ENCODE data around the gene AQP12B. TPM values are rescaled to one million over a fixed set of nuclear protein-coding genes. Genes with fewer than 3 reads are reported as not detected.

Gene AQP12B
- total RNA-seq, 2 experiments from 2014 or later, result not detected

DNA sequence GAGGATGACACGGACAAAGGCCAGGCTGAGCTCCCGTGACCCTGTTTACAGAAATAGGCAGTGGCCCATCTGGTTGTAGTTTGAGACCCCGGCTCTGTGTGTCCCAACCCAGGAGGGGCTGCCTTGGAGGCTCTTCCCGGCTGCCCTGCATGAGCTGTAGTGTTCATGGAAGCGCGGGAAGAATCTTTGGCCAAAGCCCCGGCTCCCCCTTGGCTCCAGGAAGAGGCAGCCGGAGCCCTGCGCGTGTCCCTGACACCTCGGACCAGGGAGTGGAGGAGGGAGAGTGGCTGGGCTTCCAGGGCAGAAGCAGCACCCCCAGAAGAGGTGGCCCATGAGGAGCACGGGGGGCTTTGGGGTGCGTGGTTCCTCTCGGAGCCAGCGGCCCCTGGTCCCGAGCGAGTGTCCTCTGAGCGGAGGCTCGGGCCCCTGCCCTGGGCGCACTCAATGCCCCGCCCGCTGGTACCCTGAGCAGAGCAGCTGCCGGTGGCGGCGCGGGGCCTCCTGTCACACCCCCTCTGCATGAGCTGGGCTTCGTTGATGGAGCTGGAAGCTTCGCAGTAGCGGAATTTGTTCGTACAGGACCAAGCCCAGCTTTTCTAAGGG, 35.7 kb downstream of the AQP12B start:
- Mint-ChIP-seq H3K27me3 (peaks cover 23% of the 10 kb centered on the region), H3K4me3 (no peak overlapping the region), H3K36me3 (ENCODE audit: low read depth) (no peaks in the 10 kb centered on the region), H3K4me1 (ENCODE audit: low read depth) (no peaks in the 10 kb centered on the region), H3K27ac (no peak overlapping the region), H3K9me3 (no peaks in the 10 kb centered on the region)
- intact Hi-C loops (cut with DNase I, micrococcal nuclease), result no loop called here
- Histone ChIP-seq H3K4me3 (ENCODE audit: low read length) (no peak overlapping the region), H3K9me3 (ENCODE audit: control insufficient read depth in 1 of 2, insufficient read depth in 1 of 2, low read length in 2 of 2) (no peaks in the 10 kb centered on the region), H3K27me3 (ENCODE audit: control insufficient read depth in 1 of 2, insufficient read depth in 2 of 2, low read length in 2 of 2) (peaks cover 0 to 12% of the 10 kb centered on the region in 2 experiments), H3K4me1 (ENCODE audit: insufficient read depth, low read length) (peaks cover 16% of the 10 kb centered on the region), H3K36me3 (ENCODE audit: insufficient read depth, low read length) (no peaks in the 10 kb centered on the region), H3K27ac (ENCODE audit: low read depth in 1 of 2, low read length in 2 of 2) (no peak overlapping the region)
- DNase-seq (peak in 1 of 14 experiments; percentile 11), ATAC-seq (ENCODE audit: poor library complexity) (no peak)
- ChIA-PET CTCF (interaction anchor here (1.1 kb wide), 1 partner anchor 11 kb away, joined by 3 read pairs; no protein-coding TSS in a partner anchor), POLR2A (no interaction called here)
- TF ChIP-seq, protein P1, sequence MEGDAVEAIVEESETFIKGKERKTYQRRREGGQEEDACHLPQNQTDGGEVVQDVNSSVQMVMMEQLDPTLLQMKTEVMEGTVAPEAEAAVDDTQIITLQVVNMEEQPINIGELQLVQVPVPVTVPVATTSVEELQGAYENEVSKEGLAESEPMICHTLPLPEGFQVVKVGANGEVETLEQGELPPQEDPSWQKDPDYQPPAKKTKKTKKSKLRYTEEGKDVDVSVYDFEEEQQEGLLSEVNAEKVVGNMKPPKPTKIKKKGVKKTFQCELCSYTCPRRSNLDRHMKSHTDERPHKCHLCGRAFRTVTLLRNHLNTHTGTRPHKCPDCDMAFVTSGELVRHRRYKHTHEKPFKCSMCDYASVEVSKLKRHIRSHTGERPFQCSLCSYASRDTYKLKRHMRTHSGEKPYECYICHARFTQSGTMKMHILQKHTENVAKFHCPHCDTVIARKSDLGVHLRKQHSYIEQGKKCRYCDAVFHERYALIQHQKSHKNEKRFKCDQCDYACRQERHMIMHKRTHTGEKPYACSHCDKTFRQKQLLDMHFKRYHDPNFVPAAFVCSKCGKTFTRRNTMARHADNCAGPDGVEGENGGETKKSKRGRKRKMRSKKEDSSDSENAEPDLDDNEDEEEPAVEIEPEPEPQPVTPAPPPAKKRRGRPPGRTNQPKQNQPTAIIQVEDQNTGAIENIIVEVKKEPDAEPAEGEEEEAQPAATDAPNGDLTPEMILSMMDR (IDR thresholded peaks at IDR 0.05), result no peak

DNA sequence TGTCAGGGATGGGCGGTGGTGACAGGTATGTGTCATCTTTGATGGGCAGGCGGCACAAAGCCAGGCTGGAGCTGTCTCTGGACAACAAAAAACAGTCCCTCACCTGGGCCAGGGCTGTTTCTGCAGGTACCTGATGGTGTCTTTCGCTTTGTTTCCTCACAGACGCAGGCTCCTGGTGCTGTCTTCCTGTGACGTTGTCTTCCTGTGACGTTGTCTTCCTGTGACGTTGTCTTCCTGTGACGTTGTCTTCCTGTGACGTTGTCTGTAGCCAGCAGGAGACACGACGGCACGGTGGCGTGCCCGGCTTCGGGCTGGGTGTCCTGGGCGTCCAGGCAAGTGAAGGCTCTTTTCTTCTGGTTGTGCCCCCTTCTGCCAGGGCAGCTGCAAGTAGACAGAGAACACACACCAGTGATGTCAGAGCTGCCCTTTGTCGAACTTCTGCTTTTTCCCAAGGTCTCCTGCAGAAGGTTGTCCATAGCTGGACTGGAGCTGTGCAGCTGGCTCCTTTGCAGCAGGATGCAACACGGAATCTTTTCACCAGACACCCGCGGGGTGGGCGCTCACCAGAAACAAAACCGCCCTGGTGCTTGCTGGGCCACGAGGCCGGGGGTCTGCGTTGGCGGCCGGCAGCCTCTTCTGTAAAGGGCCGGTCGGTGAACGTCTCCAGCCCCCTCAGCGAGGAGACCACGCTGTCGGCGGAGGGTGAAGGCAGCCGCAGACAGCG, 36.3 kb downstream of the AQP12B start:
- no peaks in the 10 kb centered on the region for H3K36me3 ChIP-seq (ENCODE audit: insufficient read depth, low read length)
- no peaks in the 10 kb centered on the region for H3K36me3 Mint-ChIP-seq (ENCODE audit: low read depth)
- H3K27me3 ChIP-seq (ENCODE audit: control insufficient read depth in 1 of 2, insufficient read depth in 2 of 2, low read length in 2 of 2), result peaks cover 0 to 12% of the 10 kb centered on the region in 2 experiments
- no peak overlapping the region for H3K27ac Mint-ChIP-seq
- H3K4me1 Mint-ChIP-seq (ENCODE audit: low read depth), result no peaks in the 10 kb centered on the region
- TF ChIP-seq, protein P1 (IDR thresholded peaks at IDR 0.05), result no peak
- H3K9me3 Mint-ChIP-seq, result no peaks in the 10 kb centered on the region
- H3K4me3 ChIP-seq (ENCODE audit: low read length), result no peak overlapping the region
- ChIA-PET CTCF (no interaction called here), POLR2A (no interaction called here)
- ATAC-seq (ENCODE audit: poor library complexity) (peak; percentile 56), DNase-seq (peak in 6 of 14 experiments; percentile 24 to 78 (median 46))
- H3K4me1 ChIP-seq (ENCODE audit: insufficient read depth, low read length), result peaks cover 16% of the 10 kb centered on the region
- no peak overlapping the region for H3K27ac ChIP-seq (ENCODE audit: low read depth in 1 of 2, low read length in 2 of 2)
- H3K9me3 ChIP-seq (ENCODE audit: control insufficient read depth in 1 of 2, insufficient read depth in 1 of 2, low read length in 2 of 2), result no peaks in the 10 kb centered on the region
- H3K4me3 Mint-ChIP-seq, result no peak overlapping the region
- intact Hi-C loops (cut with DNase I, micrococcal nuclease), result no loop called here
- H3K27me3 Mint-ChIP-seq, result peaks cover 19% of the 10 kb centered on the region

DNA sequence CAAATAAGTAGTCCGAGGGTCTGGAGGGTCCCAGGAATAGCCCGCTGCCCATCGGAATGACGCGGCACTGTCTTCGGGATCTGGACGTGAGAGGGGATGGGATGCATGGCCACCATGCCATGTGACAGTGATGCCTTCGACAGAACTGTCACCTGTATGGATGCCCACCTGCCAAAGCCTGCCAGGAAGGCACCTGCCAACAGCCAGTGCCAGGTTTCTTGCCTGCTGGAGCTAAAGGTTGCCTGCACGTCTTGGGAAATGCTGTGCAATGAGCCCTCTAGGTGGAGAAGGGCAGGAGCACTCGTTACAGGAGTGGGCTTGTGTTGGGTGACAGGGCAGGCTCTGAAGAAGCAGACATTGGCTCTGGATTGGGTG, 36.9 kb downstream of the AQP12B start:
- H3K4me1 Mint-ChIP-seq (ENCODE audit: low read depth), result no peaks in the 10 kb centered on the region
- peaks cover 15% of the 10 kb centered on the region for H3K27me3 Mint-ChIP-seq
- Histone ChIP-seq H3K4me1 (ENCODE audit: insufficient read depth, low read length) (peaks cover 19% of the 10 kb centered on the region), H3K27ac (ENCODE audit: low read depth in 1 of 2, low read length in 2 of 2) (no peak overlapping the region), H3K4me3 (ENCODE audit: low read length) (no peak overlapping the region), H3K27me3 (ENCODE audit: control insufficient read depth in 1 of 2, insufficient read depth in 2 of 2, low read length in 2 of 2) (peaks cover 0 to 10% of the 10 kb centered on the region in 2 experiments), H3K9me3 (ENCODE audit: control insufficient read depth in 1 of 2, insufficient read depth in 1 of 2, low read length in 2 of 2) (peaks cover 0 to 3% of the 10 kb centered on the region in 2 experiments), H3K36me3 (ENCODE audit: insufficient read depth, low read length) (no peaks in the 10 kb centered on the region)
- no peaks in the 10 kb centered on the region for H3K9me3 Mint-ChIP-seq
- TF ChIP-seq, protein P1 (IDR thresholded peaks at IDR 0.05), result no peak
- intact Hi-C loops (cut with DNase I, micrococcal nuclease), result no loop called here
- ATAC-seq (ENCODE audit: poor library complexity) (peak; percentile 21), DNase-seq (no peak)
- no peak overlapping the region for H3K4me3 Mint-ChIP-seq
- no peaks in the 10 kb centered on the region for H3K36me3 Mint-ChIP-seq (ENCODE audit: low read depth)
- ChIA-PET POLR2A (no interaction called here), CTCF (no interaction called here)
- no peak overlapping the region for H3K27ac Mint-ChIP-seq

All from CD4-positive, alpha-beta T cell (primary cell).